ENCODE measurements around the gene MOCS1. TPM values are rescaled to one million over a fixed set of nuclear protein-coding genes. Genes with fewer than 3 reads are reported as not detected.
A peak's percentile ranks its signal among the peaks of the same experiment; 100 is the strongest.

MOCS1 gene
- polyA plus RNA-seq (2013) = 0.95 TPM

- Histone ChIP-seq H3K27me3 (replicated peaks in 2 of 5; ENCODE audit: control insufficient read depth in 4 of 5, insufficient read depth in 5 of 5, low read length in 4 of 5) (peaks cover 0 to 16% (median 7%) of the 10 kb centered on the region in 5 experiments), H3K36me3 (ENCODE audit: control insufficient read depth in 4 of 4, insufficient read depth in 4 of 4, low read length in 3 of 4) (no peaks in the 10 kb centered on the region), H3K4me3 (ENCODE audit: control insufficient read depth in 1 of 7, extremely low read depth in 1 of 7, insufficient read depth in 4 of 7, low read depth in 2 of 7, low read length in 6 of 7) (peak within 1 kb of the TSS; percentile 20 to 78 (median 59)), H3K9me3 (ENCODE audit: control extremely low read depth in 1 of 5, control insufficient read depth in 4 of 5, insufficient read depth in 2 of 5, low read depth in 1 of 5, low read length in 4 of 5) (no peaks in the 10 kb centered on the region), H3K4me1 (ENCODE audit: control extremely low read depth in 1 of 4, control insufficient read depth in 4 of 4, insufficient read depth in 4 of 4, low read length in 3 of 4) (peaks cover 2 to 14% (median 8%) of the 10 kb centered on the region in 4 experiments), H3K27ac (ENCODE audit: insufficient read depth in 1 of 2, low read depth in 1 of 2, low read length in 2 of 2, poor library complexity in 1 of 2, severe bottlenecking in 2 of 2) (no peak within 1 kb of the TSS)
- peak; percentile 12 to 46 (median 14) for DNase-seq
- ChIA-PET POLR2A (no interaction called here), CTCF (no interaction called here)
- WGBS (ENCODE audit: insufficient coverage) = 3% methylated on average over 44 of the region's 46 CpGs
Observed at GRCh38 chr6:39934131-39934757, at the start of gene MOCS1. Gene MOCS1, minus strand, starts transcription at chr6:39934462. Its CDS starts 45 bp downstream, at chr6:39934417.

GRCh38 chr6:39984051-39984450 lies 49.8 kb upstream of the MOCS1 start:
- Histone ChIP-seq H3K27me3 (replicated peaks in 2 of 5; ENCODE audit: control insufficient read depth in 4 of 5, insufficient read depth in 5 of 5, low read length in 4 of 5) (no peaks in the 10 kb centered on the region), H3K4me3 (ENCODE audit: control insufficient read depth in 1 of 7, extremely low read depth in 1 of 7, insufficient read depth in 4 of 7, low read depth in 2 of 7, low read length in 6 of 7) (no peak overlapping the region), H3K4me1 (ENCODE audit: control extremely low read depth in 1 of 4, control insufficient read depth in 4 of 4, insufficient read depth in 4 of 4, low read length in 3 of 4) (peaks cover 0 to 9% (median 0%) of the 10 kb centered on the region in 4 experiments), H3K9me3 (ENCODE audit: control extremely low read depth in 1 of 5, control insufficient read depth in 4 of 5, insufficient read depth in 2 of 5, low read depth in 1 of 5, low read length in 4 of 5) (no peaks in the 10 kb centered on the region), H3K27ac (ENCODE audit: insufficient read depth in 1 of 2, low read depth in 1 of 2, low read length in 2 of 2, poor library complexity in 1 of 2, severe bottlenecking in 2 of 2) (no peak overlapping the region), H3K36me3 (ENCODE audit: control insufficient read depth in 4 of 4, insufficient read depth in 4 of 4, low read length in 3 of 4) (no peaks in the 10 kb centered on the region)
- ChIA-PET POLR2A (no interaction called here), CTCF (interaction anchor here (1.5 kb wide), 1 partner anchor 325 kb away, joined by 5 read pairs; no protein-coding TSS in a partner anchor)
- DNase-seq = no peak

- no peaks in the 10 kb centered on the region for H3K36me3 ChIP-seq (ENCODE audit: control insufficient read depth in 4 of 4, insufficient read depth in 4 of 4, low read length in 3 of 4)
- ChIA-PET POLR2A (no interaction called here), CTCF (interaction anchor here (0.9 to 1.5 kb wide), 2 partner anchors 9 to 1056 kb away, joined by 3 to 4 read pairs; no protein-coding TSS in a partner anchor)
- no peak overlapping the region for H3K4me3 ChIP-seq (ENCODE audit: control insufficient read depth in 1 of 7, extremely low read depth in 1 of 7, insufficient read depth in 4 of 7, low read depth in 2 of 7, low read length in 6 of 7)
- DNase-seq = no peak
- no peaks in the 10 kb centered on the region for H3K9me3 ChIP-seq (ENCODE audit: control extremely low read depth in 1 of 5, control insufficient read depth in 4 of 5, insufficient read depth in 2 of 5, low read depth in 1 of 5, low read length in 4 of 5)
- H3K27me3 ChIP-seq (replicated peaks in 2 of 5; ENCODE audit: control insufficient read depth in 4 of 5, insufficient read depth in 5 of 5, low read length in 4 of 5) = no peaks in the 10 kb centered on the region
- no peak overlapping the region for H3K27ac ChIP-seq (ENCODE audit: insufficient read depth in 1 of 2, low read depth in 1 of 2, low read length in 2 of 2, poor library complexity in 1 of 2, severe bottlenecking in 2 of 2)
- H3K4me1 ChIP-seq (ENCODE audit: control extremely low read depth in 1 of 4, control insufficient read depth in 4 of 4, insufficient read depth in 4 of 4, low read length in 3 of 4) = peaks cover 0 to 9% (median 0%) of the 10 kb centered on the region in 4 experiments
Observed at GRCh38 chr6:39983193-39983592, 48.9 kb upstream of the MOCS1 start.

- DNase-seq = no peak
- Histone ChIP-seq H3K4me1 (ENCODE audit: control extremely low read depth in 1 of 4, control insufficient read depth in 4 of 4, insufficient read depth in 4 of 4, low read length in 3 of 4) (peaks cover 0 to 9% (median 0%) of the 10 kb centered on the region in 4 experiments), H3K9me3 (ENCODE audit: control extremely low read depth in 1 of 5, control insufficient read depth in 4 of 5, insufficient read depth in 2 of 5, low read depth in 1 of 5, low read length in 4 of 5) (no peaks in the 10 kb centered on the region), H3K36me3 (ENCODE audit: control insufficient read depth in 4 of 4, insufficient read depth in 4 of 4, low read length in 3 of 4) (no peaks in the 10 kb centered on the region), H3K27me3 (replicated peaks in 2 of 5; ENCODE audit: control insufficient read depth in 4 of 5, insufficient read depth in 5 of 5, low read length in 4 of 5) (no peaks in the 10 kb centered on the region), H3K4me3 (ENCODE audit: control insufficient read depth in 1 of 7, extremely low read depth in 1 of 7, insufficient read depth in 4 of 7, low read depth in 2 of 7, low read length in 6 of 7) (no peak overlapping the region), H3K27ac (ENCODE audit: insufficient read depth in 1 of 2, low read depth in 1 of 2, low read length in 2 of 2, poor library complexity in 1 of 2, severe bottlenecking in 2 of 2) (no peak overlapping the region)
- POLR2A ChIA-PET = no interaction called here
- CTCF ChIA-PET = interaction anchor here (0.9 to 1.5 kb wide), 2 partner anchors 8 to 1057 kb away, joined by 3 to 4 read pairs; no protein-coding TSS in a partner anchor
Observed at GRCh38 chr6:39982720-39983119, 48.5 kb upstream of the MOCS1 start.

- H3K27me3 ChIP-seq (replicated peaks in 2 of 5; ENCODE audit: control insufficient read depth in 4 of 5, insufficient read depth in 5 of 5, low read length in 4 of 5) = peaks cover 0 to 6% (median 0%) of the 10 kb centered on the region in 5 experiments
- DNase-seq = peak; percentile 62 to 81 (median 77)
- H3K36me3 ChIP-seq (ENCODE audit: control insufficient read depth in 4 of 4, insufficient read depth in 4 of 4, low read length in 3 of 4) = no peaks in the 10 kb centered on the region
- no peak overlapping the region for H3K27ac ChIP-seq (ENCODE audit: insufficient read depth in 1 of 2, low read depth in 1 of 2, low read length in 2 of 2, poor library complexity in 1 of 2, severe bottlenecking in 2 of 2)
- CTCF ChIA-PET = interaction anchor here (0.7 to 2.3 kb wide), 7 partner anchors 11 to 931 kb away, joined by 3 to 13 read pairs (median 4); no protein-coding TSS in a partner anchor
- peaks cover 0 to 9% (median 0%) of the 10 kb centered on the region in 4 experiments for H3K4me1 ChIP-seq (ENCODE audit: control extremely low read depth in 1 of 4, control insufficient read depth in 4 of 4, insufficient read depth in 4 of 4, low read length in 3 of 4)
- WGBS (ENCODE audit: insufficient coverage) = 50% methylated on average over 3 of the region's 3 CpGs
- POLR2A ChIA-PET = no interaction called here
- H3K9me3 ChIP-seq (ENCODE audit: control extremely low read depth in 1 of 5, control insufficient read depth in 4 of 5, insufficient read depth in 2 of 5, low read depth in 1 of 5, low read length in 4 of 5) = no peaks in the 10 kb centered on the region
- H3K4me3 ChIP-seq (ENCODE audit: control insufficient read depth in 1 of 7, extremely low read depth in 1 of 7, insufficient read depth in 4 of 7, low read depth in 2 of 7, low read length in 6 of 7) = no peak overlapping the region
Observed at GRCh38 chr6:39980839-39981580, 46.7 kb upstream of the MOCS1 start.

GRCh38 chr6:39979461-39980328 lies 45.4 kb upstream of the MOCS1 start:
- CTCF ChIA-PET = interaction anchor here (0.7 to 2.3 kb wide), 5 partner anchors 47 to 932 kb away, joined by 3 to 13 read pairs (median 4); no protein-coding TSS in a partner anchor

More at GRCh38 chr6:39979461-39980328, 45.4 kb upstream of the MOCS1 start:
- Histone ChIP-seq H3K36me3 (ENCODE audit: control insufficient read depth in 4 of 4, insufficient read depth in 4 of 4, low read length in 3 of 4) (no peaks in the 10 kb centered on the region), H3K27ac (ENCODE audit: insufficient read depth in 1 of 2, low read depth in 1 of 2, low read length in 2 of 2, poor library complexity in 1 of 2, severe bottlenecking in 2 of 2) (no peak overlapping the region), H3K4me3 (ENCODE audit: control insufficient read depth in 1 of 7, extremely low read depth in 1 of 7, insufficient read depth in 4 of 7, low read depth in 2 of 7, low read length in 6 of 7) (no peak overlapping the region), H3K27me3 (replicated peaks in 2 of 5; ENCODE audit: control insufficient read depth in 4 of 5, insufficient read depth in 5 of 5, low read length in 4 of 5) (peaks cover 0 to 6% (median 0%) of the 10 kb centered on the region in 5 experiments), H3K9me3 (ENCODE audit: control extremely low read depth in 1 of 5, control insufficient read depth in 4 of 5, insufficient read depth in 2 of 5, low read depth in 1 of 5, low read length in 4 of 5) (no peaks in the 10 kb centered on the region), H3K4me1 (ENCODE audit: control extremely low read depth in 1 of 4, control insufficient read depth in 4 of 4, insufficient read depth in 4 of 4, low read length in 3 of 4) (peaks cover 0 to 9% (median 0%) of the 10 kb centered on the region in 4 experiments)
- POLR2A ChIA-PET = no interaction called here
- no peak for DNase-seq
- WGBS (ENCODE audit: insufficient coverage) = 89% methylated on average over 3 of the region's 3 CpGs

All from common myeloid progenitor, CD34-positive (primary cell).